Vagina (tissue), 2 donors: ENCODE results near the gene CTAGE1.

ENCODE experiments used
- CTCF ChIP-seq, 3 experiments: fragments of 450-650 bp in 2 of 3; fragments of 200-600 bp in 1 of 3; sonication (generic) in 1 of 3; IDR thresholded peaks; one replicate each; pipeline ENCODE4 v1.5.1; 2017 to 2019; ENCODE audit warnings: antibody characterized with exemption in 3 of 3, mild to moderate bottlenecking in 2 of 3, moderate library complexity in 2 of 3
- POLR2A ChIP-seq, 2 donors: fragments of 450-650 bp; IDR thresholded peaks; one replicate each; pipeline ENCODE4 v1.6.1; 2017; ENCODE audit warnings: antibody characterized with exemption in 2 of 2, mild to moderate bottlenecking in 2 of 2, moderate library complexity in 2 of 2
- POLR2AphosphoS5 ChIP-seq, 2 donors: sonication (generic); formaldehyde crosslinking; IDR thresholded peaks; one replicate each; pipeline ENCODE4 v1.9.0; 2017; ENCODE audit warnings: antibody characterized with exemption in 2 of 2, mild to moderate bottlenecking in 2 of 2, low read depth in 1 of 2; ENCODE audit not compliant: insufficient read depth in 1 of 2

DNA sequence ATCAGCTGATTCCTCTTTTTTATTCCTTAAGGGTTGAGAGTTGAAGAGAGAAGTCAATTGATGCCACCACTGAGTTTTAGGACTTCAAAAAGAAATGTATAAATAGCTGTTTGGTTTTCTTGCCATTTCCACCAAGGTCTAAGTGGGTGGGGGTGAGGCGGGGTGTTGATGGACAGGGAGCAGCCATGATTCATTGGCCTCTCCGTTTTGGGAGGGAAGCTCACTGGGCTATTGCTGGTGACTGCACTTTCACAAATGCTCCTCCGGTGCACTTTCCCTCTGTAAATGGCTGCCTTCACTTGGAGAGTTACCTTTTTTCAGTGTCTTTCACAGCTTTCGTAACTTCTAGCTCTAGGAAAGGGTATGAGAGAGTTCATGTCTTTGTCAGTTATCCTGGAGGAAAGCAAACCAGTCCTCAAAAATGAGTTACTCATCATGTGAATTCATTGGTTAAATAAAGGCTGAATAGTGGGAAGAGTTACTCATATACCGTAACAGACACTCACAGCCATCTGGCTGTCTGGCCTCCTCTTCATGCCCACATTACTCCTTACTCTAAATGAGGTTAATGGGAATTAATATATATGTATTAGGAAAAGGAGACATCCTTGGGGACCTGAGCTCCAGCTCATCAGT lies 17.4 kb upstream of the CTAGE1 start:
- TF ChIP-seq CTCF (IDR thresholded peaks at IDR 0.05), result no peak
- TF ChIP-seq POLR2AphosphoS5 (IDR thresholded peaks at IDR 0.05; ENCODE audit: insufficient read depth in 1 of 2, low read depth in 1 of 2), result no peak
- TF ChIP-seq POLR2A (IDR thresholded peaks at IDR 0.05), result no peak
